Measurements from ENCODE around the gene UNC13B. TPM values are rescaled to one million over a fixed set of nuclear protein-coding genes. Genes with fewer than 3 reads are reported as not detected.
"Not testable (repeated sequence)": the region's sequence is repeated elsewhere in the genome, so short reads cannot be mapped to it uniquely, and the experiment has no call there.

UNC13B gene
- total and polyA plus RNA-seq, 2 experiments from 2014 or later, result 8.7 to 52.1 TPM

GRCh38 chr9:35156781-35157180 is 5.0 kb upstream of the UNC13B start (continued):
- TF ChIP-seq, protein P1, sequence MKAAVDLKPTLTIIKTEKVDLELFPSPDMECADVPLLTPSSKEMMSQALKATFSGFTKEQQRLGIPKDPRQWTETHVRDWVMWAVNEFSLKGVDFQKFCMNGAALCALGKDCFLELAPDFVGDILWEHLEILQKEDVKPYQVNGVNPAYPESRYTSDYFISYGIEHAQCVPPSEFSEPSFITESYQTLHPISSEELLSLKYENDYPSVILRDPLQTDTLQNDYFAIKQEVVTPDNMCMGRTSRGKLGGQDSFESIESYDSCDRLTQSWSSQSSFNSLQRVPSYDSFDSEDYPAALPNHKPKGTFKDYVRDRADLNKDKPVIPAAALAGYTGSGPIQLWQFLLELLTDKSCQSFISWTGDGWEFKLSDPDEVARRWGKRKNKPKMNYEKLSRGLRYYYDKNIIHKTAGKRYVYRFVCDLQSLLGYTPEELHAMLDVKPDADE (IDR thresholded peaks at IDR 0.05), result no peak
- TF ChIP-seq NANOG (IDR thresholded peaks at IDR 0.05; ENCODE audit: borderline replicate concordance) (no peak), EZH2 (IDR thresholded peaks at IDR 0.05; ENCODE audit: low read depth, unreplicated experiment) (no peak), REST (IDR thresholded peaks at IDR 0.05; ENCODE audit: unreplicated experiment) (no peak), ZNF331 (CRISPR knock-in tag; IDR thresholded peaks at IDR 0.05; ENCODE audit: low read depth) (no peak), STAT1 (IDR thresholded peaks at IDR 0.05; ENCODE audit: unreplicated experiment) (no peak)
- TF ChIP-seq, protein P2, sequence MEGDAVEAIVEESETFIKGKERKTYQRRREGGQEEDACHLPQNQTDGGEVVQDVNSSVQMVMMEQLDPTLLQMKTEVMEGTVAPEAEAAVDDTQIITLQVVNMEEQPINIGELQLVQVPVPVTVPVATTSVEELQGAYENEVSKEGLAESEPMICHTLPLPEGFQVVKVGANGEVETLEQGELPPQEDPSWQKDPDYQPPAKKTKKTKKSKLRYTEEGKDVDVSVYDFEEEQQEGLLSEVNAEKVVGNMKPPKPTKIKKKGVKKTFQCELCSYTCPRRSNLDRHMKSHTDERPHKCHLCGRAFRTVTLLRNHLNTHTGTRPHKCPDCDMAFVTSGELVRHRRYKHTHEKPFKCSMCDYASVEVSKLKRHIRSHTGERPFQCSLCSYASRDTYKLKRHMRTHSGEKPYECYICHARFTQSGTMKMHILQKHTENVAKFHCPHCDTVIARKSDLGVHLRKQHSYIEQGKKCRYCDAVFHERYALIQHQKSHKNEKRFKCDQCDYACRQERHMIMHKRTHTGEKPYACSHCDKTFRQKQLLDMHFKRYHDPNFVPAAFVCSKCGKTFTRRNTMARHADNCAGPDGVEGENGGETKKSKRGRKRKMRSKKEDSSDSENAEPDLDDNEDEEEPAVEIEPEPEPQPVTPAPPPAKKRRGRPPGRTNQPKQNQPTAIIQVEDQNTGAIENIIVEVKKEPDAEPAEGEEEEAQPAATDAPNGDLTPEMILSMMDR (conservative IDR thresholded peaks at IDR 0.05; ENCODE audit: low read depth in 2 of 2), result no peak

- DNase-seq (ENCODE audit: low spot score), result peak; percentile 82
- Mint-ChIP-seq H3K4me1 (peaks cover 20% of the 10 kb centered on the region), H3K27ac (peak overlapping the region; percentile 80; the same call in 1 of the 2 replicates), H3K4me3 (peak overlapping the region; percentile 44; the same call in 2 of the 3 replicates)
- peak overlapping the region; percentile 84 for H3K27ac ChIP-seq (ENCODE audit: low read depth)
- not testable (repeated sequence) for H3K9me2 ChIP-seq (ENCODE audit: insufficient read depth); H2AFZ ChIP-seq; H3K27me3 ChIP-seq (ENCODE audit: insufficient read depth); H3K9me3 Mint-ChIP-seq; H3K36me3 ChIP-seq (ENCODE audit: insufficient read depth); H4K20me1 ChIP-seq (replicated peaks; ENCODE audit: insufficient read depth); H3F3A ChIP-seq (replicated peaks; ENCODE audit: low read depth); ATAC-seq; H3K27me3 Mint-ChIP-seq (ENCODE audit: insufficient read depth, low read depth, poor library complexity); H3K36me3 Mint-ChIP-seq (ENCODE audit: low read depth); H3K79me2 ChIP-seq (replicated peaks; ENCODE audit: insufficient read depth); H3K4me3 ChIP-seq
- TF ChIP-seq NANOG (IDR thresholded peaks at IDR 0.05; ENCODE audit: borderline replicate concordance), result peak; percentile 39; the same call in 1 of the 2 replicates
- peak overlapping the region; percentile 15 for H3K4me2 ChIP-seq
- H3K4me1 ChIP-seq (ENCODE audit: insufficient read depth), result peaks cover 35% of the 10 kb centered on the region
Measured at GRCh38 chr9:35157836-35158235, 4.0 kb upstream of the UNC13B start.
